Epidermal melanocyte (primary cell): ENCODE measurements around the gene CDC42EP3.
A peak's percentile ranks its signal among the peaks of the same experiment; 100 is the strongest.

Experiments
- DNase-seq: peaks from one replicate; pipeline ENCODE4 v3.0.0; 2011; ENCODE audit warnings: low spot score; ENCODE audit not compliant: insufficient read length

CDC42EP3 gene

DNA sequence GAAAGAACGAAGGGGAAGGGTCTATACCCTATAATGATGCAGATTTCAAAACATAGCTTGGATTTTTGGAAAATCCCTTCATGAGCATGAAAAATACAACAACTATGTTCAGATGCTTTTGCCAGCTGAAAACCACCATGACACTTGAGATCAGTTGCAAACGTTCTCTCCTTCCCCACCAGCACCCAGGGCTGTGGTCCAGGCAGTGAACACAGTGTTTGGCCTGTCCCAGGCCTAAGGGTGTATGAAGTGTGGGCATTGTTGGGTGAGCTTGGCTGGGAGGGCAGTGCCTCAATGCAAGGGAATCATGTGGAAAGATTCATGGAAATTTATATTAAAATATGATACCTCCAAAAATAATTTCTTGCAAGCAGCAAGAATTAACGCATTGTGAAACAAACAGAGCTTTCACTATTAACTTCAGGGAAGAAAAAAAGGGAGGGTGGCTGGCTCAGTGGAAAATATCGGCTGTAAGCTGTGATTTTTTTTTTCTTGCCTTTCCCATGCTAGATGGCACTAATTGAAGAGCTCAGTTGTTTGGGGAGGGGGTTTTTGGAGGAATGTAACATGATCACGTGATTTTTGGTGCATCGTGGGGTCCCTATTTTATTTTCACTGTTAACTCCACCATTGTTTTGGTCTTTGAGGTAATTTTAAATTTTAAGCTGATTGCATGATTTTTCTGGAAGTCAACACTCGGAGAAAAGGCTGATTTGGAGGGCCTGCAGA lies 52.0 kb downstream of the CDC42EP3 start:
- DNase-seq: peak; percentile 54

DNA sequence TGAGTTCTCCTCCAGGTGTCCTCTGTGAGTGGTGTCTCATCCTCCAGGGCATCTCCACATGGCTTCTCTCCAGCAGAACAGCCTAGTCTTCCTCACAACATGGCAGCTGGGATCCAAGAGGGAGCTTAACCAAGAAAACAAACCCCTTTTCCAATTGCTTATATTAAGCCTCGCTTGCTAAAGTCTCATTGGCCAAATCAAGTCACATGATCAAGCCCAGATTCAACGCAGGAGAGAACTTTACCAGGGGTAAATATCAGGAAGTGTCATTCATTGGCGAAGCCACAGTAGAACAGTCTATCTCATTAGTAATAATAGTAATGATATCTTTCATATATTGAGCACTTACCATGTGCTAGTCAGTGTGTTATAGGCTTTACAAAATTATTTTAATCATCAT lies 53.1 kb downstream of the CDC42EP3 start:
- no peak for DNase-seq

DNA sequence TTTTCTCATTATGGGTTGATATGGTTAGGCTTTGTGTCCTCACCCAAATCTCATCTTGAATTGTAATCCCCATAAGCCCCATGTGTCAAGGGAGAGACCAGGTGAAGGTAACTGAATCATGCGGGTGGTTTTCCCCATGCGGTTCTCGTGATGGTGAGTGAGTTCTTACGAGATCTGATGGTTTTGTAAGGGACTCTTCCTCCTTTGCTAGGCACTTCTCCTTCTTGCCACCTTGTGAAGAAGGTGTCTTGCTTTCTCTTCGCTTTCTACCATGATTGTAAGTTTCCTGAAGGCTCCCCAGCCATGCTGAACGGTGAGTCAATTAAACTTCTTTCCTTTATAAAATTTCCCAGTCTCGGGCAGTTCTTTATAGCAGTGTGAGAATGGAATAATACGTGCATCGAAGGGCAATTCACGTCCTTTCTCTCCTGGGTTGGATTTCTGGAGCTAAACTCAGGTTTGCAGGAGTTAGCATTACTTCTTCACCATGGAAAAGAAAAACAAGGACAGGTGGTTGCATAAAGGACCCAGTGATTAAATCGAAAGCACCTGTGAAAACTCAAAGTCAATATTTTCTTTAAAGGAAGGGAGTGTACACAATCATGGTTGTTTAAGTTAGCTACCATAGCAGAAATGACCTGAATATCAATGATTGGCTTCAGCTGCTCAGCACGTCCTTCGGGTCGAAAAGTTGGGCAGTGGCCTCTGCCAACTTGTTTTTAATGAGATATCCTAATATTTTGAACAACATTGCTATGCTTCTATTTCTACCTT lies 54.1 kb downstream of the CDC42EP3 start:
- DNase-seq: no peak

DNA sequence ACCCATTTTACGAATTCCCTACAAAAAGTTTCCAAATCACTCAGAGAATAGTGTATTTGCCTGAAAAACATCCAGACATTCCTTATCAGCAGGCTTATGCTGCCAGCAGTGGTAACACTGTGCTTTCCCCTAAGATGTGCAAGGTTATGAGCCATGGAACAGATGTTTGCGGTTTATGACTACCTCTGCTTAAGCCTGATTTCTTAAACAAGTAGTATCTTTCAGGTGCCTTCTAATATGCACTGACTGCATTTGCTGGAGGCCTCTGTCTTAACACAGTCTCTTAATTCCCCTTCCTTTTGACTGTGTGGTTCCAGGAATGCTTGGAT lies 54.8 kb downstream of the CDC42EP3 start:
- no peak for DNase-seq

DNA sequence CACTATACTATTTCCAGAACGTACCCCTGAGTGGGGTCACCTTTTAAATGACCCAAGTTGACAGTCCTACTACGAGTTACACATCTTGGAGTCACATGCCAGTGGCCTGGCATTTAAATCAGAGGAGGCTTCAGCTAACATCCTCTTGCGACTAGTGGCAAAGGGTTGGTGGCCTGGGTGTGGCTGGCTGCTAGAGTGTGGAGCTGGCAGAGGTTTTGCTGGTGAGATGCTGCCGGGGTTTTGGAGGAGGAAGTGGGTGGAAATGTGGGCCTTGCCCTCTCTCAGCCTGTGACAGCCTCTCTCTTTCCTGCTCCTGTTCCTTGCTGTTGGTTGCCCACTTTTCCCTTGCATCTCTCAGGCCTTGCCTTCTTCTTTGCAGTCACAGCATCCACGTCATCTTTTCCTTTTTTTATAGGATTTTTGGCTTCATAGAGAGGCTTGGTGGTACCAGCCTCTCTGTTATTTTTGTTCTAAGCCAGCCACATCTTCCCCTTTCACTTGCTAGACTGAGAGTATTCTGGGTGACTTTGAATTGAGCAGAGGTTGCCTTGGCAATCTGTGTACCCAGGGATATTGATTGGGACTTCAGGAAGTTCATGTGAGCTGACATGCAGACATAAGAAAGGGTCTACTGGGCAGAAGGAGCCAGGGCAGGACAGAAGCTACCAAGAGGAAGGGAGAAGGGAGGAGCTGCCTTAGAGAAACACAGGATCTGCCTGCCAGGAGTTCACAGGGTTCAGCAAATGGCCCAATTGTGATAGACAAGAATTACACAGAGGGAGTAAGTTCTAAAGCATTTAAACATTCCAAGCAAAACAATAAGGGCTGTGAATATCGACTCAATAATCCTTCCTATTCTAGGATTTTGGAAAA lies 55.4 kb downstream of the CDC42EP3 start:
- DNase-seq: no peak

DNA sequence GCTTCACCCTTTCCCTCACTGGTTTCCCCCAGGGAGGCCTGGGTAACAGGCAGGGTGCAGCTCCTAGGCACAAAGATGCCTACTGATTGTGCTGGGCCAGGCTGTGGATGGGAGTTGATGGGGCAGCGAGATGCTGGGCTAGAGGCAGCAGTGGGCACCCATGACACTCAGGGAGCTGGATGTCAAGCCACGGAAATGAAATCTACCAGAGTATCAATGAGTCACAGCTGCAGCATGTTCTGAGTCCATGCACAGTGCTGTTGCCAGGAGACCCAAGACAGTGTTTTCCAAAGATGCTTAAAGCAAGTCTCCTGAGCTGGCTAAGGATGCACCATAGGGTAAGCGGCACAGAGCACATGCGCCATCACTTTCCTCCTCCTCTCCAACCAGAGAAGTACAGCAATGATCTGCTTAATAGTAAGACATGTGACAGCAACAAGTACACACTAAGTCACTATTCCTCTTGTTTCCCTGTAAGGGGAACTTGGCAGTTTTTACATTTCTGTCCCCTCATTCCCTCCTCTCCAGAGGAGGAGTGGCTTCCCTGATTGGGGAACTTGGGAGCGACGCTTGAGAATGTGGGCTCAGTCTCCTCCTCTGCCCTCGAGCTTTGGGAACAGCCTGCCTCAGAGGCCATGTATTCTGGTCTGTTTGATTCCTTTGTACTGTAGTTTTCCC lies 57.2 kb downstream of the CDC42EP3 start:
- DNase-seq: no peak

DNA sequence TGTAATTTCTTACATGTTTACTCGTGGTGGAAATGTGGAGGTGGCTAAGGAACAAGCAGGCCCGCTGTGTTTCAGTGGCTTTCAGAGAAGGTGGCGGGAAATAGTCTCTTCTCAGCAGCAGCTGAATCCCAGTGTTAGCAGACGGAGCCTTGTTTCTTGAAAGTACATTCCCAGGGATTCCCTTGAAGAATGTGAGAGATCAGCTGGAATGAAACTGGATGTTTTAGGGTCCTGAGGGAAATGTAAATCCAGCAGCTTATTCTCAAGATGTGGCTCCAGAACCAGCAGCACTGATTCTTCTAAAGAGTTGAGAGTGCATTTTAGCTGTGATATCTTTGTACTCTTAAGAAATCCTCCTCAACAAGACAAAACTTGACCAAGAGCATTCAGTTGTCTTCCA lies 59.1 kb downstream of the CDC42EP3 start:
- no peak for DNase-seq

DNA sequence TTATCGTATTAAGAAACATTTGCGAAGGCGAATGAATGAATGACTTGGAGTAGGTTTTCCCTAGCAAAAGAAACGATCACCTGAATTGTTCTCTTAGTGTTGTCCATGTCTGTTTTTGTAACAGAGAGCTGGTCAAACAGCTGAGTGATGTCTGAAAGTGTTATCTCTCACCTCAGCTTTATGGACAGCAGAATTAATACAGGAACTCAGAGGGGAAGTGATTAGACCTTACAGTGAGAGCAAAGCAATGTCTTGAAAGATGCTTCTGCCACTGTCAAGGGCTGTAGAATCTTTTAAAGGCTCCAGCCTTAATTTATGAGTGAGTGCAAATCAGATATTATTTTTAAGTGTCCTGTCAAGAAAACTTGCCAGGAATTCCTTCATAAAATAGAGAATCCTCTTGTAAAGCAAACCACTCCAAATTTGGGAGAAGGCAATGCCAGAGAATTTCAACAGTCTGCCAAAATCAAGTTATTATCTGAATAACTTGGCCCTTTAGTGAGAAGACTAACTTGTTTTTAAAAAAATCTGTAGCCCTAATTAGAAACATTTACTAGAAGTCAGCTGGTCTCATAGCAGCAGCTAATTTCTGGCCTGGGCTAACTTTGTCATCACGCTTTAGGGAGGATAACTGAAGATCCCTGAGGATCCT lies 60.7 kb downstream of the CDC42EP3 start:
- peak; percentile 24 for DNase-seq

DNA sequence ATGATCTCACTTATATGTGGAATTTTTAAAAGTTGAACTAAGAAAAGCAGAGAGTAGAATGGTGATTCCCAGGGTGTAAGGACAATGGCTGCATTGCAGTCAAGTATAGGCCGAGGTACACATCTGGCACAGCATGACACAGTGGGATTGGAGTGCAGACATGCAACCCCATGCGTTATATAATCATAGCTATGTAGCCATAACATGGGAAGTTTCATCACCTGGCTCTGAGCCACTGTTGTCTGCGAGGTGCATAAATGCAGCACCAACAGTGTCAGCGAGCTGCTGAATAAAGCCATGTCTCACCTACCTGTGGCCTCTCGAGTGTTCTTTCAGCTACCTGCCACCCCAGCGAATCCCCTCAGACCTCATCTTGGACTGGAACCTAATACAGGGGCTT lies 61.7 kb downstream of the CDC42EP3 start:
- no peak for DNase-seq

DNA sequence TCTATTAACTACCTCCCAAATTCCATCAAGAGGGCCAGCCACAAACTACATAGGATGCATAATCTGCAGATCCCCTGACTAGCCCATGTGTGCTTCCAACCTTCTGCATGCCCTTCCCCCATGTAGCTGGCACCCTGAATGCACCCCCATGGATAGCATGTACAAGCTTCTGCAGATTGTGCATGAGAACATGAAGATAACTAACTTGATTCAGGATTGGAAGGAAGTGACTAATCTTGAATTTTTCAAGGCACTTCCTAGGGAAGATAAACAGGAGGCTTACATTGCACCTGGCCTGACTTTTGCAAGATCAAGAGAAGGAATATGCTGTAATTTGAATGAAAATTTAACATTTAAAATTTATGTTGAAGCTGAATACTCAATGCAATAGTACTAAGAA lies 66.7 kb downstream of the CDC42EP3 start:
- DNase-seq: no peak

DNA sequence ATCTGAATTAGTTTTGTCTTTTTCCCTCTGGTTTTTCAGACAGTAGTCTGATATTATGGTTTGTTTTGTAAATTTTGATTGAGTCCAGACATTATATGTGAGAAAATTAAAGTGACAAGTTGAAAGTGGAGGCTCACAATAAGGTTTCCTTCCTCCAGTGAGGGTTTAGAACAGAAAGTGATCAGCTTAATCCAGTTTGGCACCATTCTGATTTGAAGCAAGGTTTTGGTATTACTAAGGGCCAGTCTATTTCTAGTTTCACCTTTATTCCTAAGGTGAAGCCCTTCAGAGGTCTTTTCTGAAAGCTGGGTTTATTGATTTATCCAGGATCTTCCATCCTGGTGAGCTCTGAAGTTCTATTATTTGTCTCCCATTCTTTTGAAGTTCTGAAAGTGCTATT lies 68.7 kb downstream of the CDC42EP3 start:
- no peak for DNase-seq

DNA sequence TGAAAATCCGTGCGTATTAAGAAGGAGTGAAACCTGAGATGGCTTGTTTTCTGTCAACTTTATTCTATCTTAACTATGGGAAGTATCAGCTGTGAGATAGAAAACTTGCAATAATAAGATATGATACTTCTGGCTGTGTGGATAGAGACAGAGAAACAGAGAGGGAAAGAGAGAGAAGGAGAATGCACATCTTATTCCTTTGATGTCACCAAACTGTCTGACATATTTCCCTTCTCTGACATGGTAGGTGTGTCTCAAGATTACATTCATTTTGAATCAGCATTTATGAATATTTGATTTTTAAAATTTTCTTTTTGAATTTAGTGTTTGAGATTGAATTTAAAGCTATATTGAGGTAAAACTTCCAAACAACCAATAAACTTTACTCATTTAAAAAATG lies 69.4 kb downstream of the CDC42EP3 start:
- DNase-seq: no peak

DNA sequence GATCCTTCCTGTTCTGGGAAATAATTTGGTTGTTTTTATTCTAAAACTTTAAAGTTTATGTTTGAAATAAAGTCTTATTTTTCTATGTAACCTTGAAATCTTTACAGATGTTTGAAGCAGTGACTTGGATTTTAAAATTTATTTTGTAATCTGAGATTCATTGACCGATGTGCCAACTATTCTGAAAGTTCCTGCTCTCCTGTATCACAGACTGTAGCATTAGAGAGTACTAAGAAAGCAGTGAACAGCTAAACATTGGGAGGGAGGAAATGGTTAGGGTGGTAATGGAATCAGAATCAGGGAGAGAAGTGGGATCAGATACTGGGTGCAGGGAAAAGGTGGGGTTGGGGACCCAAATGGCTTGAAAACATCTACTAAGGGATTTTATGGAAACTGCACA lies 69.9 kb downstream of the CDC42EP3 start:
- no peak for DNase-seq

DNA sequence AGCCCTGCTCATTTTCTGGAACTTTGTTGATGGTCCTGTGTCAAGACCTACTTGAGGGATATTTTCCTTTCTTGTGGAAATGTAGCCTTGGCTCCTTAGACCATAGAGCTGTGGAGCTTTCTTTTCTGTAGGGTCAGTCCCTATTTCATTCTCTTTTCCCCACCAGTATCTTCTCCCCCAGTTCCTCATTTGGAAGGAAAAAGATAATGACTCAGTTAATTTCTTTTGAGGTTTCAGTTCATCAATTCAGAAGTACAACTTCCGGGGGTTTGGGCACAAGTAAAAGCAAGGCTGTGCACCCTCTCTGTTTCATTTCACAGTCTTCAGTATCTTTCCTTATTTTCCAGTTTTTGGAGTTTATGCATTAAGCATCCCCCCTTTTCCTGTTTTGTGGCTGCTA lies 70.7 kb downstream of the CDC42EP3 start:
- DNase-seq: no peak

DNA sequence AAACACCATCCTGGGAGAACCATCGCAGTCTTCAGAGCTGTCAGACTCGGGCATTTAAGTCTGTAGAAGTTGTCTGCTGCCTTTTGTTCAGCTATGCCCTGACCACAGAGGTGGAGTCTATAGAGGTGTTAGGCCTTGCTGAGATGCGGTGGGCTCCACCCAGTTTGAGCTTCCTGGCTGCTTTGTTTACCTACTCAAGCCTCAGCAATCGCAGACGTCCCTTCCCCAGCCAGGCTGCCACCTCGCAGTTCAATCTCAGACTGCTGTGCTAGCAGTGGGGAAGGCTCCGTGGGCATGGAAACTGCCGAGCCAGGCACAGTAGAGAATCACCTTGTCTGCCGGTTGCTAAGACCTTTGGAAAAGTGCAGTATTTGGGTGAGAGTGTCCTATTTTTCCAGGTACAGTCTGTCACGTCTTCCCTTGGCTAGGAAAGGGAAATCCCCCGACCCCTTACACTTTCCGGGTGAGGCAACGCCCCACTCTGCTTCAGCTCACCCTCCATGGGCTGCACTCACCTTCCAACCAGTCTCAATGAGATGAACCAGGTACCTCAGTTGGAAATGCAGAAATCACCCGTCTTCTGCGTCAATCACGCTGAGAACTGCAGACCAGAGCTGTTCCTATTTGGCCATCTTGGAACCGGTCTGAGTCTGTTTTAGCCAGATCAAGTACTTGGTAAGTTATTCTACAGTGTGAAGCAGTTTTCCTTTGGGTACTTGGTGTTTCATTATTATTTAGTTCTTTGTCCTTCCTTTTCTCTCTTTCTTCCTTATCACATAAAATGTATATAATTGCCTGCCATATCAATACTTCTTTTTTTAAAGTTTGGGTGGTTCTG lies 71.5 kb downstream of the CDC42EP3 start:
- no peak for DNase-seq

DNA sequence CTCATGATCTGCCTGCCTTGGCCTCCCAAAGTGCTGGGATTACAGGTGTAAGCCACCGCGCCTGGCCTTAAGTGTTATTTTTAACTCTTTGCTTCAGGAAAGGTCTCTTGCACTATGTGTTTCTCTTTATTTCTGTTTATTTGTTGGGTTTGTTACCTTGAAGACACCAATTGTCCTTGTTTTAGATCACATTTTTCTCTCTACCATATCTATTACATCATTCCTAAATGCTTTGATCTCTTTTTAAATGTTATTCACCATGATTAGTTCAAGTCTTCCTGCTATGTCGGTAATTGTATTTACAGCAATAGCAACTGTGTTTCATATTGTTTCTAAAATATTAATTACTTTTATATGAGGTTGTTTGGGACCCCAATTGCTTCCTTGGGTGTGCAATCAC lies 77.7 kb downstream of the CDC42EP3 start:
- no peak for DNase-seq

DNA sequence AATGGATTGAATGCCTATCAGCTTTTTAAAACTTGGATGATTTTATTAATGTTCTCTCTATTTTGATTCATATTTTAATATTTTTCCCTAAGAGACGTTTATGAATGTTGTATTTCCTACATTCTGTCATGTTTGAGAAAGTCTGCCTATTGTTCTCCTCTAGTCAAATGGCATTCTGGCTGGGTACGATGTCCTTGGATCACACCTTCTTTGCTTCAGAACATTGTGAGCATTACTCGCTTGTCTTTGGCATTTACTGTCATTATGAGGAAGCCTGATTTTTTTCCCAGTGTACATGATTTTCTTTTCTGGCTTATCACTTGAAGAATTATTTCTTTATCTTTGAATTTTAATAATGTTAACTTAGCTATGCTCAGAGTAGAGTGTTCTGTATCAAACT lies 78.4 kb downstream of the CDC42EP3 start:
- DNase-seq: no peak
